HK-2 (cell line): ENCODE measurements around the gene TSR1.

Experiments
- DNase-seq: peaks from one replicate; pipeline ENCODE4 v3.0.0-alpha.2; 2018; ENCODE audit not compliant: unreplicated experiment

The TSR1 gene

GRCh38 chr17:2282297-2282873 is 53.9 kb downstream of the TSR1 start:
- no peak for DNase-seq

GRCh38 chr17:2279707-2280106 is 56.5 kb downstream of the TSR1 start:
- DNase-seq = no peak

GRCh38 chr17:2277429-2278170 is 58.7 kb downstream of the TSR1 start:
- DNase-seq = no peak

GRCh38 chr17:2275722-2276121 is 60.5 kb downstream of the TSR1 start:
- DNase-seq = no peak

GRCh38 chr17:2274414-2274813 is 61.8 kb downstream of the TSR1 start:
- no peak for DNase-seq
